ENCODE results near the gene CYP3A4.
"Not testable (repeated sequence)": the region's sequence is repeated elsewhere in the genome, so short reads cannot be mapped to it uniquely, and the experiment has no call there.

Gene CYP3A4

DNA sequence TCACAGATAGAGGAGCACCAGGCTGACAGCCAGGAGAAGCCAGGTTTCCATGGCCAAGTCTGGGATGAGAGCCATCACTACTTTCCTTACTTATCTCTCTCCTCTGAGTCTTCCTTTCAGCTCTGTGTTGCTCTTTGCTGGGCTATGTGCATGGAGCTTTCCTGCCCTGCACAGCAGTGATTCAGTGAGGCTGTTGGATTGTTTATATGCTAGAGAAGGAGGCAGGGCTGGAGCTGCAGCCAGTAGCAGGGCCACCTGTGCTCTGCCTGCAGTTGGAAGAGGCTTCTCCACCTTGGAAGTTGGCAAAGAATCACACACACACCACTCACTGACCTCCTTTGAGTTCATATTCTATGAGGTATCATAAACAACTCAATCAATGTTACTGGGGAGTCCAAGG lies at the start of gene CYP3A4:
TSS of gene CYP3A4 (minus strand) at position 178 of the 400 bp plus-strand sequence. CDS start at position 75, 103 bp downstream.
- no peak for DNase-seq (ENCODE audit: low read depth, low spot score)

DNA sequence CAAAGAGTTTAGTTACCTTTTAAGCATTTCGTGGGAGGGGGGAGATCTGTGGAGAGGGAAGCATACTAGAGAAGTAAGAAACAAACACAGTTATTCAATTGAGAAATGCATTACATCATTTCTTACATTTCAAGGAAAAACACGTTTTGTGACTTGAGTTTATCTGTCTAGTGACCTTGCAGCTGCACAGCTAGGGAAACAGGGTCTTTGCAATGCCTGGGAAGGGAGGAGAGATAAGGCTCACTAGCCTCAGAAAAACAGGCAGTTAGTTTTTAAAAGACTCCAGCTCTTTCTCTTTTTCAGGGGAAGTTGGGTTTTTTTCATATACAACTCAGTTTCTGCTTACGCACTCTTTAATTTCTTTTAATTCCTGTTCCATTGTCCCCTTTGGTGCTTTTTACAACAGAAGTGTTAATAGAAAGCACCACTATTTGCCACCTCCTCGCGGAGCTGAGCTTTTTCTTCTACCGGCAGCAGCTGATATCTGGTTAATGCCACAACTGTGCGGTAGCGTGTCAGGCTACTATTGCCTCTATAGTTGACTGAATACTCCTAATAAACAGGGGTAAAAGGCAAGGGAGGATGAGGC lies 49.4 kb upstream of the CYP3A4 start:
- DNase-seq (ENCODE audit: low read depth, low spot score) = no peak

DNA sequence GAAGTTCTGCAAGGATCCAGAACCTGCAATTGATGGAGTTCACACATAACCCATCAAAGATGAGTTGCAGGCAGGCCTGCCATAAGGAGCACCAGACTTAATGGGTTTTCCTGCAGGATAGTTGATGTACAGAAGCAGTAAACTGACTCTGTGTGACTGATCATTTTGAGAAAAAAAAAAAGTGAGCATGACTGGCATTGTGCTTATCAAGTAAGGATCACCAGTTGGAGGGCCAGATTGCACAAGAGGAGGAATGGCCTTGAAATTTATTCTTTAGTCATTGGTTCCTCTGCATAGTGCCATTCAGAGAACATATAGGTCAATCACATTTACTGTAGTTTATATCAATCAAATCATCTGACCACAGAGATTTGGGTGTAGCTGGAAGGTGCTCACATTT lies 47.6 kb upstream of the CYP3A4 start:
- no peak for DNase-seq (ENCODE audit: low read depth, low spot score)

DNA sequence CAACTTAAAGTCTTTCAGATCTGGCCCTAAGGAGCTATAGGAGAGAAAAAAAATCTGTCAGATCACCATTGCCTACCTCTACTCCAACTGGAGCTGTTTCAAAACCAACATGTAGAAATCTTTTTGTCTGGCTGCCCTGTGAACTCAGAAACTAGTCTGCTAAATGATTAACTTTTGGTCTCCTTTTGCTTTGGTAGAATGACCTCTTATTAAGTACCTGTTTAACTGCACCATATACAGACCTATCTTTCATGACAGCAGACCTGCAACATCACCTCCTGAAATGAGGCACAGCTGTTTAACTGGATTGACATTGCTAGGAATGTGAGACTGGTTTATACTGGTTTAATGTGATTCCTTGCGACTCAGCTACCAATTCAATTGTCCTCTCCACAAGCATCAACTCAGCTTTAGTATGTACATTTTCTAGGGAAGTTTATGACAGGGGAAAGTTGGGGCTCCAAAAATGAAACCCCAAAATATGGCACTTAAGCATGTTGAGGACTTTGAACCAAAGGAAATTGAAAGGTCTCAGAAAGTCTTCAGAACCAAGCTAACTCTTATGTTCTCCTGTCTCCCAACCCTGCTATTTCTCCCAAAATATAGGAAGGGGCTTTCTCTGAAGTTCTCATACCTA lies 45.7 kb upstream of the CYP3A4 start:
- no peak for DNase-seq (ENCODE audit: low read depth, low spot score)

GRCh38 chr7:99828811-99829210 lies 44.8 kb upstream of the CYP3A4 start:
- DNase-seq (ENCODE audit: low read depth, low spot score) = no peak

DNA sequence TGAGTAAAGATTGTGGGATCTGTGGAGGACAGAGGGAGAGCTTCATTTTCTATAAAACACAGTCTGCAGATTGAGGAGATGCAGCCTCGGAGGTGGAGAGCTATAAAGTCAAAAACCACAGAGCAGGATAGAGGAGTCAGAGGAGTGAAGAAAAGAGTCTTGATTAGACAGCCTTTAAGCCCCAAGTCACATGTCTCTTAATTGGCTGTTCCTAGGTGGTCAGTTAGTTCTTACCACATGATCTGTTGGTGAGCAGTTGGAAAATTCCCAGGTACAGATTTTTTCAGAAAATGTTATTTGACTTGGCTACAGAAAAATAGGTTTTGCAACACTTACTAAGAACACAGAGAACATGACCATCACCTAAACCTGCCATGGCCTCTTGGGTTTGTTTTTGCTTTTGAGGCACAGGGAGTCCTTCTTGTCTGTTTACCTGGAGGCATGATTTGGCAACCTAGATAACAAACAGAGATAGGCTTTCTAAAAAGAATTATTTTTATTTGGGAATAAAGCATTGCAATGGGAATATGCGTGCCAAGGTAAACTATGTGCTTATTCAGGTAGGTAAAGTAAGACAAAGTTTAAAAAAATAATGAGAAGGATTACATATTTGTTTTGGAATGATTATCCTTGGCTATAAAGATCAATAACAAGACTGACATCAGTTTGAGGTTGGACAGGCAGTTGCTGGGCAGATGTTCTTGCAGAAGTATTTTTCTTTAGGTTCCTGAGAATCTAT lies 43.2 kb upstream of the CYP3A4 start:
- no peak for DNase-seq (ENCODE audit: low read depth, low spot score)

- no peak for DNase-seq (ENCODE audit: low read depth, low spot score)
Observed at GRCh38 chr7:99825873-99826272, 41.9 kb upstream of the CYP3A4 start.

DNA sequence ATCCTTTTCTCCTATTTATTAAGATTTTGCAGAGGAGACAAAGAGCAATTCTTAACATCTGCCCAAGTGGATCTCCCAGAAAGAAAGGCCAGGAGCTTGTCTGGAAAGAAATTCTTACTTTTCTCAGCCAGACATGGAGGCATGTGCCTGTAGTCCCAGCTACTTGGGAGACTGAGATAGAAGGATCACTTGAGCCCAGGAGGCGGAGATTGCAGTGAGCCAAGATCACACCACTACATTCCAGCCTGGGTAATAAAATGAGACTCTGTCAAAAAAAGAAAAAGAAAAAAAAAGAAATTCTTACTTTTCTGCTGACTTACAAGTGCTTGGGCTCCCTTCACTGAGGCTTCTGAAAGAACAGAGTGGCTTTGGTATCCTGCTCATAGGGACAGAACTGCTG lies 41.5 kb upstream of the CYP3A4 start:
- DNase-seq (ENCODE audit: low read depth, low spot score) = no peak

GRCh38 chr7:99824091-99824490 lies 40.1 kb upstream of the CYP3A4 start:
- no peak for DNase-seq (ENCODE audit: low read depth, low spot score)

DNA sequence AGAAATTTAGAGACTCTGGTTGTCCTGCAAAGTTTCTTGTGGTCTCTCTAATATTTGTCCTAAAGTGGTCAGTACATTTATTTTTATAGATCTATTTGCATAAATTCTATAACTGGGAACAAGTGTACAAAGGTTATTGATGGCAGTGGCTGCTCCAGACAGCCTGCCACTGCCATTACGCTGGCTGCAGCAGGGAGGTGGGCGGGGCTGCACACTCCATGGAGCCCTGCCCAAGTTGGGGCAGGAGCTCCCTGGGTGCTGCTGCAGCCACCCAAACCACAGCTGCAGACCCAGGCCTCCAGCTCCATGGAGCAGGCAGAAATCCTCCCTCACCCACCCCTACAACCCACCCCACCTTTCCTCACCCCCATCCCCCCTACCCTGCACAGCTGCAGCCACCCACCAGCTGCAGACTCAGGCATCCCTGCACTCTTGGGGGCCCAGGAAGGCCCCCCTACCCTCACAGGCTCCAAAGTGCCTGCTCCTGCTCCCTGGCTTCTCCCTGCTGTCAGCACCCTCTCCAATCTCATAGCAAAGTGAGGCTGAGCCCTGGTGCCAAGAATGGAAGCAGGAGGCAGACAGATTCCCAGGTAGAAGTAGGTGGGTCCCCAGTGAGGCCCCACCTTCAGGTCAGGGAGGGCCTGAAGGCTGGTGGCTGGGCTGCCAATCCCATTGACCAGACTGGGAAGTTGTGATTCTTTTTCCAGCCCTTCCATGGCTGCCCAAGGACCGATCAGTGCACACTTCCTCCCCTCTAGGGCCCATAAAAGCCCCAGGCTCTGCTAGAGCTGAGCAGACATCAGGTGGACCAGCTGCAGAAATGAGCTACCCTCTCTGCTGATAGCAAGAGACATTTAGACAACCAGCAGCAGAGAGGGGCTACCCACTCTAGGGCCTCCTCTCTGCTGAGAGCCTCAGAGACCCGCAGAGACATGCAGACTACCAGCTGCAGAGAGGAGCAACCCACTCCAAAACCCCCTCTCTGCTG lies 39.0 kb upstream of the CYP3A4 start:
- no peak for DNase-seq (ENCODE audit: low read depth, low spot score)

DNA sequence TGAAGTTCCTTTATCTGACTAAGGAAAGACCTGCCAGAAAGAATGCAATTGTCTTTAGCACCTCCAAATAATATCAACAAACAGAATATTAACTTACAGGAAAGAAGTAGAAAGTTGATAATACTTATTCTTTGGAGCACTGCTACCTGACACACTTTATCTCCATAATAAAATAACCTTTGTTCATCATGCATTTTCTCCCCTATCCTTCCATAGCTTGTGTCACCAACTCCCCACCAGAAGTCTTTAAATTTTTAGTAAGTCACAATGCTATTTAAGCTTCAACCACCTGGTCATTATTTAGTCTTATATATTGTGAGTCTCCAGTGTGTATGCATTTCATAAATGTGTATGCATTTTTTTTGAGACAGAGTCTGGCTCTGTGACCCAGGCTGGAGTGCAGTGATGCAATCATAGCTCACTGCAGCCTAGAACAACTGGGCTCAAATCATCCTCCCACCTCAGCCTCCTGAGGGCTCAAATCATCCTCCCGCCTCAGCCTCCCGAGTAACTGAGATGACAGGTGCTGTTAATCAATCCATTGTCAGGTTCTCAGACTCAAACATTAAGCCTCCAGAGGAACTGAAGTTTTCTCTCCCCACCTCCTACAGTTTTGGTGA lies 36.5 kb upstream of the CYP3A4 start:
- DNase-seq (ENCODE audit: low read depth, low spot score) = no peak

GRCh38 chr7:99808766-99809165 lies 24.8 kb upstream of the CYP3A4 start:
- no peak for DNase-seq (ENCODE audit: low read depth, low spot score)

- no peak for DNase-seq (ENCODE audit: low read depth, low spot score)
Observed at GRCh38 chr7:99806839-99807478, 23.0 kb upstream of the CYP3A4 start.

DNA sequence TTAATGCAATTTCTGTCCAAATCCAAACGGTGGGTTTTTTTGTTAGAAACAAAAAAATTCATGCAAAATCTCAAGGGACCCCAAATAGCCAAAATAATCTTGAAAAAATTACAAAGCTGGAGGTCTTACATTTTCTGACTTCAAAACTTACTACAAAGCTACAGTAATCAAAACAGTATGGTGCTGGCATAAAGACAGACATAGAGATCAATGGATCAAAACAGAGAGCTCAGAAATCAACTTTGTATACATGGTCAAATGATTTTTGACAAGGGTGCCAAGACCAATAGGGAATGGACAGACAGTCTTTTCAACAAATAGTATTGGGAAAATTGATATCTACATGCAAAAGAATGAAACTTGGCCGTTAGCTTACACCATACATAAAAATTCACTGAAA lies 21.7 kb upstream of the CYP3A4 start:
- no peak for DNase-seq (ENCODE audit: low read depth, low spot score)

GRCh38 chr7:99803118-99803517 lies 19.1 kb upstream of the CYP3A4 start:
- not testable (repeated sequence) for DNase-seq (ENCODE audit: low read depth, low spot score)

DNA sequence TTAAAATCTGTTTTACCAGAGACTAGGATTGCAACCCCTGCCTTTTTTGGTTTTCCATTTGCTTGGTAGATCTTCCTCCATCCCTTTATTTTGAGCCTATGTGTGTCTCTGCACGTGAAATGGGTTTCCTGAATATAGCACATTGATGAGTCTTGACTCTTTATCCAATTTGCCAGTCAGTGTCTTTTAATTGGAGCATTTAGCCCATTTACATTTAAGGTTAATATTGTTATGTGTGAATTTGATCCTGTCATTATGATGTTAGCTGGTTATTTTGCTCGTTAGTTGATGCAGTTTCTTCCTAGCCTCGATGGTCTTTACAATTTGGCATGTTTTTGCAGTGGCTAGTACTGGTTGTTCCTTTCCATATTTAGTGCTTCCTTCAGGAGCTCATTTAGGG lies 17.4 kb upstream of the CYP3A4 start:
- not testable (repeated sequence) for DNase-seq (ENCODE audit: low read depth, low spot score)

DNA sequence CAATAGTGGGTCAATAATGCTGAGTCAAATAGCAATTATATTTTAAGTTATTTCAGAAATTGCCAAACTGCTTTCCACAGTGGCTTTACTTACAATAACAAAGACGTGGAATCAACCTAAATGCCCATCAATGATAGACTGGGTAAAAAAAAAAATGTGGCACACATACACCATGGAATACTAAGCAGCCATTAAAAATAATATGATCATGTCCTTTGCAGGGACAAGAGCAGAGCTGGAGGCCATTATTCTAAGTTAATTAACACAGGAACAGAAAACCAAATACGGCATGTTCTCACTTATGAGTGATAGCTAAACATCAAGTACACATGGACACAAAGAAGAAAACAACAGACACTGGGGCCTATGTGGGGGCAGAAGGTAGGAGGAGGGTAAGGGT lies 15.0 kb upstream of the CYP3A4 start:
- DNase-seq (ENCODE audit: low read depth, low spot score) = no peak

- not testable (repeated sequence) for DNase-seq (ENCODE audit: low read depth, low spot score)
Observed at GRCh38 chr7:99795864-99796263, 11.9 kb upstream of the CYP3A4 start.

DNA sequence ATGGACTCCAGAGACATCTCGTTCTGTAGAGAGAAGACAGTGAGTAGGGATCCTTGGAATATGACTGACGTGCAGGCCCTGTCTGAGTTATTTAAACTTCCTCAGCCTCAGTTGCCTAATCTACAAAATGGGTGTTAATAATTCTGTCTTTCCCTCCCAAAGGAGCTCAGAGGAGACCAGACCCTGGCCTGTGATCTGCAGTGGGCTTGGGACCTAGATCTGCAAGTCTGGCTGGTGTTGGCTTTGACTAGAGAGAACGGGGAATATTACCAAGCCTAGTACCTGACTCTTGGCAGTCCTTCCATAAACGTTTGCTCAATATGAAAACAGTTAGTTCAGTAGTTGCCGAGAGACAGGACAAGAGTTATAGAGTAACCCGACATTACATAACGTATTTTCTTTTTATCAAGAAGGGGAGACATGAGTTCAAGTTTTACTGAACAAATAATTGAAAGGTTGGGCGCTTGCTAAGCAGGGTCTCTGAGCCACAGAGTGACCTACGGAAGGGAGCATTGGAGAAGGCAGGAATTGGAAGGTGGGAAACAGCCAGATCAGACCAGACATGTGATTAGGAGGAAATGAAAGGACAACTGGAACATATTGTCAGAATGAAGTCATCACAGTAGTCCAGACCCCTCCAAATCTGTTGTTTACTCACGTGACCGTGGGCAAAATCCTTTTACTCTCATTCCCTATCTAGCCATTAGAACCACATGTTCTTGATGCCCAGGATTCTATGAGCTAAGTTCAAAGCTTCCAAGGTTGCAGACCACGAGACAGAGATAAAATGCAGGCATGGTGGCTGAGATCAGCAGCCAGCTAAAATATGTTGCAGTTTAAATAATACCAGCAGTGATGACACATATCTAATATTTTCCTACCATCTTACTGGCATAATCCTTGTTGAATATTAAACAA lies 10.9 kb upstream of the CYP3A4 start:
- no peak for DNase-seq (ENCODE audit: low read depth, low spot score)

- DNase-seq (ENCODE audit: low read depth, low spot score) = no peak
Observed at GRCh38 chr7:99793443-99793842, 9.5 kb upstream of the CYP3A4 start.

Measured in brain pericyte (primary cell).